A549 (cell line): ENCODE measurements around the gene UBE2N. TPM values are rescaled to one million over a fixed set of nuclear protein-coding genes. Genes with fewer than 3 reads are reported as not detected.

ENCODE experiments used
- polyA plus RNA-seq, 4 experiments: library from polyadenylated mRNA; depleted of rRNA in 3 of 4; stranded (reverse); fragments of >200 nt; fragmentation: RNase III in 1 of 4; extraction: RNeasy Plus Mini Kit Qiagen cat#74134 plus additional on column Dnase treatment in 1 of 4; gene quantifications; 2 replicates in 3 of 4; 3 replicates in 1 of 4; pipeline ENCODE4 v1.2.3, GENCODE V29; 2011 to 2017
- small RNA-seq, 6 experiments: library from RNA; depleted of rRNA; stranded (forward); fragments of <200 nt; gene quantifications; one replicate each; pipeline ENCODE3, GENCODE V24; 2012

Gene UBE2N
- polyA plus RNA-seq, 2 of the 4 experiments (the other 2 are of a cell fraction), result 160 to 168 TPM

Small RNA genes lying within 50 kb of the gene (small RNA-seq; reads per million reads assigned to genes)
- gene RF00019, result 0 reads per million in 6 experiments

Other genes with a start within 250 kb of the UBE2N start
- 33.0 and 41.0 TPM in 2 replicates for gene NUDT4, start 64.0 kb downstream of the UBE2N start, polyA plus RNA-seq (2011; rRNA removed)
- gene NUDT4, start 64.0 kb downstream of the UBE2N start, polyA plus RNA-seq (2017; fragmentation: RNase III; extraction: RNeasy Plus Mini Kit Qiagen cat#74134 plus additional on column Dnase treatment), result 18.6 to 20.1 TPM (median 19.6 TPM) in 3 replicates
- gene MRPL42, start 25.6 kb upstream of the UBE2N start, polyA plus RNA-seq (2011; rRNA removed), result 190 and 201 TPM in 2 replicates
- gene MRPL42, start 25.6 kb upstream of the UBE2N start, polyA plus RNA-seq (2017; fragmentation: RNase III; extraction: RNeasy Plus Mini Kit Qiagen cat#74134 plus additional on column Dnase treatment), result 73.6 to 84.8 TPM (median 74.9 TPM) in 3 replicates
- gene SOCS2, start 130.7 kb upstream of the UBE2N start, polyA plus RNA-seq (2011; rRNA removed), result 18.5 and 21.8 TPM in 2 replicates
- 17.3 to 22.2 TPM (median 18.1 TPM) in 3 replicates for gene SOCS2, start 130.7 kb upstream of the UBE2N start, polyA plus RNA-seq (2017; fragmentation: RNase III; extraction: RNeasy Plus Mini Kit Qiagen cat#74134 plus additional on column Dnase treatment)
- 21.8 and 23.0 TPM in 2 replicates for gene CRADD, start 235.4 kb upstream of the UBE2N start, polyA plus RNA-seq (2011; rRNA removed)
- gene CRADD, start 235.4 kb upstream of the UBE2N start, polyA plus RNA-seq (2017; fragmentation: RNase III; extraction: RNeasy Plus Mini Kit Qiagen cat#74134 plus additional on column Dnase treatment), result 12.8 to 14.3 TPM (median 13.2 TPM) in 3 replicates